RCC 7860 (cell line): Measurements from ENCODE around the gene RNF111.
A peak's percentile ranks its signal among the peaks of the same experiment; 100 is the strongest.

Source experiments
- DNase-seq: peaks from one replicate; pipeline ENCODE4 v3.0.0-alpha.2; 2015; ENCODE audit warnings: low spot score
- FAIRE-seq: peaks from 2 replicates; lab custom pipeline; 2012; peaks lifted over from hg19 to GRCh38; lab: Jason Lieb, UNC

RNF111 gene

GRCh38 chr15:58987491-58988005 lies at the start of gene RNF111:
RNF111 (plus strand) TSS chr15:58987663; CDS start chr15:59030823, 43,160 bp downstream.
- DNase-seq = peak; percentile 92
- FAIRE-seq = peak; percentile 76

GRCh38 chr15:58947179-58947578 lies 40.3 kb upstream of the RNF111 start:
- DNase-seq = no peak

GRCh38 chr15:58951388-58952007 lies 36.0 kb upstream of the RNF111 start:
- FAIRE-seq (no peak), DNase-seq (no peak)

More at GRCh38 chr15:58947179-58947578, 40.3 kb upstream of the RNF111 start:
- no peak for FAIRE-seq

GRCh38 chr15:58952751-58953150 lies 34.7 kb upstream of the RNF111 start:
- no peak for DNase-seq
- no peak for FAIRE-seq

- peak; percentile 52 for DNase-seq
- peak; percentile 50 for FAIRE-seq
Measured at GRCh38 chr15:58957101-58957973, 30.1 kb upstream of the RNF111 start.

GRCh38 chr15:58958811-58959210 lies 28.7 kb upstream of the RNF111 start:
- FAIRE-seq = no peak
- no peak for DNase-seq

- no peak for DNase-seq
- no peak for FAIRE-seq
Measured at GRCh38 chr15:58962136-58962535, 25.3 kb upstream of the RNF111 start.

- DNase-seq (no peak), FAIRE-seq (no peak)
Measured at GRCh38 chr15:58962662-58963565, 24.5 kb upstream of the RNF111 start.

- no peak for FAIRE-seq
- no peak for DNase-seq
Measured at GRCh38 chr15:58966698-58967097, 20.8 kb upstream of the RNF111 start.

- no peak for FAIRE-seq
- DNase-seq = no peak
Measured at GRCh38 chr15:58967479-58967878, 20.0 kb upstream of the RNF111 start.

GRCh38 chr15:58977887-58978286 lies 9.6 kb upstream of the RNF111 start:
- FAIRE-seq (no peak), DNase-seq (no peak)

GRCh38 chr15:58980351-58980939 lies 7.0 kb upstream of the RNF111 start:
- peak; percentile 90 for FAIRE-seq
- DNase-seq = peak; percentile 38

GRCh38 chr15:58981808-58982475 lies 5.5 kb upstream of the RNF111 start:
- DNase-seq (no peak), FAIRE-seq (no peak)

- FAIRE-seq (no peak), DNase-seq (no peak)
Measured at GRCh38 chr15:58983261-58983660, 4.2 kb upstream of the RNF111 start.

GRCh38 chr15:58985443-58985842 lies 2.0 kb upstream of the RNF111 start:
- FAIRE-seq = no peak
- no peak for DNase-seq

GRCh38 chr15:58987036-58987435 lies 427 bp upstream of the RNF111 start:
- FAIRE-seq (no peak), DNase-seq (no peak)

GRCh38 chr15:58988006-58988785 lies 733 bp downstream of the RNF111 start:
- DNase-seq (peak; percentile 40), FAIRE-seq (no peak)

- DNase-seq (no peak), FAIRE-seq (no peak)
Measured at GRCh38 chr15:58992181-58992580, 4.7 kb downstream of the RNF111 start.

- DNase-seq = no peak
- no peak for FAIRE-seq
Measured at GRCh38 chr15:58994906-58995453, 7.5 kb downstream of the RNF111 start.
